NT2/D1 (cell line): ENCODE data around the gene PMVK.

Experiments used
- SUZ12 ChIP-seq: IDR thresholded peaks from 2 replicates; pipeline ENCODE4 v1.6.1; 2011; ENCODE audit not compliant: insufficient read length, insufficient read depth; ENCODE audit errors: extremely low read depth
- YY1 ChIP-seq: IDR thresholded peaks from 2 replicates; pipeline ENCODE4 v1.6.1; 2011; ENCODE audit not compliant: insufficient read length, insufficient read depth
- ZNF274 ChIP-seq: IDR thresholded peaks from 2 replicates; pipeline ENCODE4 v1.6.1; 2011; ENCODE audit warnings: mild to moderate bottlenecking, low read depth, low read length

DNA sequence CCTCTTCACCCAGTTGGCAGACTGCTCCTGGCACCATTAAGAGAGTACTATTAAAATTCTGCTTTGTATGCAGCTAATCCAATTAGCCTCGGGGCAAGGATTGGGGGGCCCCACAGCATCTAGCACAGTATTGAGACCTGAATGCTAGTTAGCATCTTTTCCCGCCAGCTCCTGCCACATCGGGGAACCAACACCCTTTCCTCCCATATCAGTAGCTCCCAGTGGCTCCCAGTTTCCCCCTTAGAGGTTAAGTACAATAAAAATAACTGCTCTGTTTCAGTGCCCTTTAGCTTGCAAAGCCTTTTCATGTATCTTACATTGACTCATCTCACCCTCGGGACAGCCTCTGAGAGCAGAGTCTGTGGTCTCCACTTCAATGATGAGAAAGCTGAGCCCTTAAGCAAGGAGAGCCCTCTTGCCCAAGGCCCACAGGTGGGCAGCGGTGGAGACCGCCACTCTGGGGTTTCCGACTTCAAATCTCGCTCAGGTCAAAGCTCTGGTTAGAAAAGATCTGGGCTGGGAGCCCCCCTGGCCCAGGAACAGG lies 4.2 kb upstream of the PMVK start:
- TF ChIP-seq ZNF274 = no peak
- no peak for TF ChIP-seq YY1
- no peak for TF ChIP-seq SUZ12
